ENCODE data around the gene AIFM3. TPM values are rescaled to one million over a fixed set of nuclear protein-coding genes. Genes with fewer than 3 reads are reported as not detected.
A peak's percentile ranks its signal among the peaks of the same experiment; 100 is the strongest.

The AIFM3 gene
- total and polyA plus RNA-seq, 2 of the 13 experiments (the other 11 are each of a cell fraction or from before 2014, with no cell fraction given): 9.0 to 15.3 TPM

DNA sequence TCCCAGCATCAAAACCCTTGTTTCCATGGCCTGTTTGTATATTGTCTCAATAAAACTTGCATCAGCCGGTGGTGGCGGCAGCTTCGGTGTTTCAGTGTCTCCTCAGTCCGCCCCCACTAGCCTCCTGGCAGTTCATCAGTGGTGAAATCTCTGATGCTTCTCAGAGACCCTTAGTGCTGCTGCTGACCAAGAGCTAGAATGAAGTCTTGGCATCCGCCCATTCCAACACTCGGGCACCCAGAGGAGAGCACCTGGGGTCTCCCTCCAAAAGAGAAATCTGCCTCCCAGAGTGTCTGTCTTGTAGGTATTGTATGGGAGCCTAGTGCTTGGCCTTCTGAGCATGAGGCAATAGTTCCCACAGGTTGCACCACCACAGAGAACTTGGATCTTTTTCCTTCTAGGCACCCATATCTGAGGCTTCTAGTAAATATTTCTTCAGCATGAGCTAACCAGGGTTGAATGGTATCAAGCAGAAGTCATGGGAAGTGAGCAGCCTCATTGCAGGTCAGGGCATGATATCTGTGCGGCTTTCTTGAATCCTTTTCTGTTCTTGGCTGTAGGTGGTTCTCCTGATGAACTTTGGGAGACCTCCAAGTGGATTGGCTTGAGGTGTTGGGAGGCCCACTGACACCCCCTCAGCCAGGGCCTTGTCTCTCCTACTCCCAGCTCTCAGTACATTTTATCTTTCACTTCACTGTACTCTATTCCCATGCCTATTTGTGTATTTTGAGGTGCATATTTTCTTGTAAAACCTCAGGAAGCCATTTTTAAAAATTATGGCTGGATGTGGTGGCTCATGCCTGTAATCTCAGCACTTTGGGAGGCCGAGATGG, 13.2 kb upstream of the AIFM3 start (continued):
- TF ChIP-seq MATR3 (CRISPR knock-in tag; IDR thresholded peaks at IDR 0.05): no peak
- no peak for TF ChIP-seq TOPORS (CRISPR knock-in tag; IDR thresholded peaks at IDR 0.05)
- TF ChIP-seq ZFP37 (CRISPR knock-in tag; IDR thresholded peaks at IDR 0.05; ENCODE audit: borderline replicate concordance): no peak
- TF ChIP-seq SIN3A (IDR thresholded peaks at IDR 0.05; ENCODE audit: borderline replicate concordance, low read depth, low read length): 0 out of 2 replicates have a peak, but pooled peaks have one; percentile 40
- TF ChIP-seq HNRNPUL1 (IDR thresholded peaks at IDR 0.05; ENCODE audit: low read depth, low read length): no peak
- no peak for TF ChIP-seq TRIM22 (IDR thresholded peaks at IDR 0.05)
- TF ChIP-seq SALL2 (CRISPR knock-in tag; IDR thresholded peaks at IDR 0.05): 0 out of 2 replicates have a peak, but pooled peaks have one; percentile 42
- TF ChIP-seq NR2C2 (CRISPR knock-in tag; IDR thresholded peaks at IDR 0.05; ENCODE audit: borderline replicate concordance): no peak
- no peak for TF ChIP-seq ZNF749 (CRISPR knock-in tag; IDR thresholded peaks at IDR 0.05; ENCODE audit: borderline replicate concordance)
- TF ChIP-seq, protein P1, sequence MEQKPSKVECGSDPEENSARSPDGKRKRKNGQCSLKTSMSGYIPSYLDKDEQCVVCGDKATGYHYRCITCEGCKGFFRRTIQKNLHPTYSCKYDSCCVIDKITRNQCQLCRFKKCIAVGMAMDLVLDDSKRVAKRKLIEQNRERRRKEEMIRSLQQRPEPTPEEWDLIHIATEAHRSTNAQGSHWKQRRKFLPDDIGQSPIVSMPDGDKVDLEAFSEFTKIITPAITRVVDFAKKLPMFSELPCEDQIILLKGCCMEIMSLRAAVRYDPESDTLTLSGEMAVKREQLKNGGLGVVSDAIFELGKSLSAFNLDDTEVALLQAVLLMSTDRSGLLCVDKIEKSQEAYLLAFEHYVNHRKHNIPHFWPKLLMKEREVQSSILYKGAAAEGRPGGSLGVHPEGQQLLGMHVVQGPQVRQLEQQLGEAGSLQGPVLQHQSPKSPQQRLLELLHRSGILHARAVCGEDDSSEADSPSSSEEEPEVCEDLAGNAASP (CRISPR knock-in tag; IDR thresholded peaks at IDR 0.05; ENCODE audit: borderline replicate concordance): 0 out of 2 replicates have a peak, but pooled peaks have one; percentile 10
- peak; percentile 34 for TF ChIP-seq HNF4A (CRISPR knock-in tag; IDR thresholded peaks at IDR 0.05)
- no peak for TF ChIP-seq SP4 (CRISPR knock-in tag; IDR thresholded peaks at IDR 0.05)
- TF ChIP-seq ZNF781 (CRISPR knock-in tag; IDR thresholded peaks at IDR 0.05; ENCODE audit: borderline replicate concordance, not compliant biosample characterization): no peak
- peak; percentile 9; the same call in 1 of the 2 replicates for TF ChIP-seq SMC3 (IDR thresholded peaks at IDR 0.05; ENCODE audit: low read length)
- peak; percentile 67; the same call in 1 of the 2 replicates for TF ChIP-seq RARA (CRISPR knock-in tag; IDR thresholded peaks at IDR 0.05)
- no peak for TF ChIP-seq ZNF253 (CRISPR knock-in tag; IDR thresholded peaks at IDR 0.05; ENCODE audit: borderline replicate concordance)
- no peak for TF ChIP-seq CBX1 (IDR thresholded peaks at IDR 0.05; ENCODE audit: low read depth)
- TF ChIP-seq ZFP1 (CRISPR knock-in tag; IDR thresholded peaks at IDR 0.05): no peak
- TF ChIP-seq ATF7 (IDR thresholded peaks at IDR 0.05): no peak
- no peak for TF ChIP-seq ATF7 (CRISPR knock-in tag; IDR thresholded peaks at IDR 0.05)
- no peak for TF ChIP-seq ZNF20 (CRISPR knock-in tag; IDR thresholded peaks at IDR 0.05)
- TF ChIP-seq, protein P2, sequence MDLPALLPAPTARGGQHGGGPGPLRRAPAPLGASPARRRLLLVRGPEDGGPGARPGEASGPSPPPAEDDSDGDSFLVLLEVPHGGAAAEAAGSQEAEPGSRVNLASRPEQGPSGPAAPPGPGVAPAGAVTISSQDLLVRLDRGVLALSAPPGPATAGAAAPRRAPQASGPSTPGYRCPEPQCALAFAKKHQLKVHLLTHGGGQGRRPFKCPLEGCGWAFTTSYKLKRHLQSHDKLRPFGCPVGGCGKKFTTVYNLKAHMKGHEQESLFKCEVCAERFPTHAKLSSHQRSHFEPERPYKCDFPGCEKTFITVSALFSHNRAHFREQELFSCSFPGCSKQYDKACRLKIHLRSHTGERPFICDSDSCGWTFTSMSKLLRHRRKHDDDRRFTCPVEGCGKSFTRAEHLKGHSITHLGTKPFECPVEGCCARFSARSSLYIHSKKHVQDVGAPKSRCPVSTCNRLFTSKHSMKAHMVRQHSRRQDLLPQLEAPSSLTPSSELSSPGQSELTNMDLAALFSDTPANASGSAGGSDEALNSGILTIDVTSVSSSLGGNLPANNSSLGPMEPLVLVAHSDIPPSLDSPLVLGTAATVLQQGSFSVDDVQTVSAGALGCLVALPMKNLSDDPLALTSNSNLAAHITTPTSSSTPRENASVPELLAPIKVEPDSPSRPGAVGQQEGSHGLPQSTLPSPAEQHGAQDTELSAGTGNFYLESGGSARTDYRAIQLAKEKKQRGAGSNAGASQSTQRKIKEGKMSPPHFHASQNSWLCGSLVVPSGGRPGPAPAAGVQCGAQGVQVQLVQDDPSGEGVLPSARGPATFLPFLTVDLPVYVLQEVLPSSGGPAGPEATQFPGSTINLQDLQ (CRISPR knock-in tag; IDR thresholded peaks at IDR 0.05): no peak
